K562 (cell line): ENCODE results near the gene SLC25A14.
"Not testable (repeated sequence)": the region's sequence is repeated elsewhere in the genome, so short reads cannot be mapped to it uniquely, and the experiment has no call there.

Experiments used
- CHD4 ChIP-seq: fragments of 200-600 bp; sonication (generic); IDR thresholded peaks from 3 replicates; pipeline ENCODE4 v1.6.1; 2012; ENCODE audit warnings: low read depth, mild to moderate bottlenecking, mixed read lengths, low read length, inconsistent platforms; ENCODE audit not compliant: insufficient read depth, insufficient replicate concordance, poor library complexity, severe bottlenecking
- GABPA ChIP-seq: fragments of 200-800 bp; sonication (Bioruptor generic); conservative IDR thresholded peaks from 2 replicates; pipeline ENCODE4 v1.6.1; 2016; ENCODE audit warnings: low read depth, missing genetic modification characterization, missing compliant biosample characterization
- HDAC1 ChIP-seq, 2 experiments: fragments of 450-650 bp; IDR thresholded peaks; 2 replicates each; pipeline ENCODE4 v1.6.1; 2016 to 2017; ENCODE audit warnings: inconsistent platforms in 1 of 2, mild to moderate bottlenecking in 1 of 2, moderate library complexity in 1 of 2
- KLF13 ChIP-seq: fragments of 450-650 bp; IDR thresholded peaks from 2 replicates; pipeline ENCODE4 v1.6.1; 2016; ENCODE audit warnings: missing genetic modification characterization, low read depth, mild to moderate bottlenecking, missing compliant biosample characterization, moderate library complexity, borderline replicate concordance
- TEAD4 ChIP-seq, 2 experiments: sonication (generic) in 1 of 2; formaldehyde crosslinking in 1 of 2; IDR thresholded peaks; 2 replicates each; pipeline versions ENCODE4 v1.6.1 to v1.8.0; 2012 to 2022; ENCODE audit warnings: borderline replicate concordance in 1 of 2, inconsistent platforms in 1 of 2, low read length in 1 of 2, mild to moderate bottlenecking in 1 of 2, missing genetic modification reagents in 1 of 2
- YY1 ChIP-seq, 3 experiments: IDR thresholded peaks; 2 replicates each; pipeline ENCODE4 v1.6.1; 2011; ENCODE audit warnings: low read length in 2 of 3, mild to moderate bottlenecking in 2 of 3, moderate library complexity in 2 of 3, borderline replicate concordance in 1 of 3, control low read depth in 1 of 3, low read depth in 1 of 3; ENCODE audit not compliant: insufficient read depth in 3 of 3, insufficient replicate concordance in 2 of 3, control insufficient read depth in 1 of 3, insufficient read length in 1 of 3; ENCODE audit errors: extremely low read depth in 1 of 3
- ZBED1 ChIP-seq: IDR thresholded peaks from 2 replicates; pipeline ENCODE4 v1.6.1; 2014
- ZFX ChIP-seq: sonication (generic); formaldehyde crosslinking; IDR thresholded peaks from 2 replicates; pipeline ENCODE4 v1.8.0; 2022; ENCODE audit warnings: mild to moderate bottlenecking, missing genetic modification reagents, moderate library complexity
- ZNF12 ChIP-seq: sonication (generic); formaldehyde crosslinking; IDR thresholded peaks from 2 replicates; pipeline ENCODE4 v1.4.0; 2020; ENCODE audit warnings: mild to moderate bottlenecking, missing genetic modification reagents
- TF ChIP-seq, protein P1 (sequence below): fragments of 250-450 bp; sonication (Bioruptor Pico); IDR thresholded peaks from 2 replicates; pipeline ENCODE4 v1.8.0; 2021; ENCODE audit warnings: moderate library complexity, mild to moderate bottlenecking, inconsistent platforms
- TF ChIP-seq, protein P2 (sequence below), 3 experiments: IDR thresholded peaks in 2 of 3; conservative IDR thresholded peaks in 1 of 3; 2 replicates each; pipeline ENCODE4 v1.5.1; 2011 to 2012; ENCODE audit warnings: low read length in 3 of 3, mild to moderate bottlenecking in 3 of 3, control low read depth in 2 of 3, improper control_type of control experiment in 1 of 3, inconsistent platforms in 1 of 3, low read depth in 1 of 3, mixed read lengths in 1 of 3, moderate library complexity in 1 of 3; ENCODE audit not compliant: insufficient read depth in 2 of 3

GRCh38 chrX:130319886-130320285 is 19.8 kb upstream of the SLC25A14 start:
- not testable (repeated sequence) for TF ChIP-seq TEAD4 (IDR thresholded peaks at IDR 0.05; ENCODE audit: low read length); TEAD4 (CRISPR knock-in tag; IDR thresholded peaks at IDR 0.05; ENCODE audit: borderline replicate concordance); ZBED1; ZNF12 (CRISPR knock-in tag); CHD4; YY1 (IDR thresholded peaks at IDR 0.05; ENCODE audit: borderline replicate concordance in 1 of 3, control insufficient read depth in 1 of 3, extremely low read depth in 1 of 3, insufficient read depth in 3 of 3, insufficient read length in 1 of 3, insufficient replicate concordance in 2 of 3, low read depth in 1 of 3, low read length in 2 of 3); KLF13; GABPA (tag); ZFX (CRISPR knock-in tag); HDAC1 (IDR thresholded peaks at IDR 0.05)
- TF ChIP-seq, protein P1, sequence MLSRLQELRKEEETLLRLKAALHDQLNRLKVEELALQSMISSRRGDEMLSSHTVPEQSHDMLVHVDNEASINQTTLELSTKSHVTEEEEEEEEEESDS: not testable (repeated sequence)
- TF ChIP-seq, protein P2, sequence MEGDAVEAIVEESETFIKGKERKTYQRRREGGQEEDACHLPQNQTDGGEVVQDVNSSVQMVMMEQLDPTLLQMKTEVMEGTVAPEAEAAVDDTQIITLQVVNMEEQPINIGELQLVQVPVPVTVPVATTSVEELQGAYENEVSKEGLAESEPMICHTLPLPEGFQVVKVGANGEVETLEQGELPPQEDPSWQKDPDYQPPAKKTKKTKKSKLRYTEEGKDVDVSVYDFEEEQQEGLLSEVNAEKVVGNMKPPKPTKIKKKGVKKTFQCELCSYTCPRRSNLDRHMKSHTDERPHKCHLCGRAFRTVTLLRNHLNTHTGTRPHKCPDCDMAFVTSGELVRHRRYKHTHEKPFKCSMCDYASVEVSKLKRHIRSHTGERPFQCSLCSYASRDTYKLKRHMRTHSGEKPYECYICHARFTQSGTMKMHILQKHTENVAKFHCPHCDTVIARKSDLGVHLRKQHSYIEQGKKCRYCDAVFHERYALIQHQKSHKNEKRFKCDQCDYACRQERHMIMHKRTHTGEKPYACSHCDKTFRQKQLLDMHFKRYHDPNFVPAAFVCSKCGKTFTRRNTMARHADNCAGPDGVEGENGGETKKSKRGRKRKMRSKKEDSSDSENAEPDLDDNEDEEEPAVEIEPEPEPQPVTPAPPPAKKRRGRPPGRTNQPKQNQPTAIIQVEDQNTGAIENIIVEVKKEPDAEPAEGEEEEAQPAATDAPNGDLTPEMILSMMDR (IDR thresholded peaks at IDR 0.05 in 2 of 3, conservative IDR thresholded peaks at IDR 0.05 in 1 of 3; ENCODE audit: insufficient read depth in 2 of 3, low read depth in 1 of 3, low read length in 3 of 3): not testable (repeated sequence)
